Retinal pigment epithelial cell (primary cell): Measurements from ENCODE around the gene CHKB.

Experiments
- DNase-seq: peaks from one replicate; pipeline ENCODE4 v3.0.0-alpha.2; 2010; ENCODE audit warnings: low read depth
- H3K4me3 ChIP-seq: 2 replicates; pipeline ENCODE4 v1.5.1; 2011; ENCODE audit warnings: mild to moderate bottlenecking, low read length, control low read depth, moderate library complexity
- CTCF ChIP-seq: conservative IDR thresholded peaks from 2 replicates; pipeline ENCODE4 v1.5.1; 2011; ENCODE audit warnings: low read depth, low read length, control low read depth, inconsistent platforms

CHKB gene

GRCh38 chr22:50605613-50606074 lies 23.0 kb upstream of the CHKB start:
- TF ChIP-seq CTCF, result no peak
- DNase-seq, result no peak
- no peak overlapping the region for H3K4me3 ChIP-seq

- no peak overlapping the region for H3K4me3 ChIP-seq
- DNase-seq, result no peak
- no peak for TF ChIP-seq CTCF
Observed at GRCh38 chr22:50605002-50605612, 22.5 kb upstream of the CHKB start.

- H3K4me3 ChIP-seq, result no peak overlapping the region
- TF ChIP-seq CTCF, result no peak
- DNase-seq, result no peak
Observed at GRCh38 chr22:50604256-50605001, 21.8 kb upstream of the CHKB start.

GRCh38 chr22:50603511-50604255 lies 21.0 kb upstream of the CHKB start:
- no peak for DNase-seq
- TF ChIP-seq CTCF, result no peak
- H3K4me3 ChIP-seq, result no peak overlapping the region

GRCh38 chr22:50602338-50602700 lies 19.7 kb upstream of the CHKB start:
- TF ChIP-seq CTCF, result no peak
- DNase-seq, result no peak
- H3K4me3 ChIP-seq, result no peak overlapping the region

GRCh38 chr22:50601669-50602337 lies 19.2 kb upstream of the CHKB start:
- H3K4me3 ChIP-seq, result no peak overlapping the region
- DNase-seq, result no peak
- TF ChIP-seq CTCF, result no peak
